H4 (cell line): ENCODE data around the gene PLEKHB2. TPM values are rescaled to one million over a fixed set of nuclear protein-coding genes. Genes with fewer than 3 reads are reported as not detected.
"Not testable (repeated sequence)": the region's sequence is repeated elsewhere in the genome, so short reads cannot be mapped to it uniquely, and the experiment has no call there.

Experiments used
- DNase-seq: peaks from one replicate; pipeline ENCODE4 v3.0.0-alpha.2; 2015; ENCODE audit warnings: low spot score
- total RNA-seq: library from RNA; depleted of rRNA; stranded (reverse); fragments of >200 nt; shearing (Covaris generic); gene quantifications from 2 replicates; pipeline ENCODE4 v1.2.3, GENCODE V29; 2014

Gene PLEKHB2
- total RNA-seq, 1 experiment from 2014 or later, result 122 TPM

DNA sequence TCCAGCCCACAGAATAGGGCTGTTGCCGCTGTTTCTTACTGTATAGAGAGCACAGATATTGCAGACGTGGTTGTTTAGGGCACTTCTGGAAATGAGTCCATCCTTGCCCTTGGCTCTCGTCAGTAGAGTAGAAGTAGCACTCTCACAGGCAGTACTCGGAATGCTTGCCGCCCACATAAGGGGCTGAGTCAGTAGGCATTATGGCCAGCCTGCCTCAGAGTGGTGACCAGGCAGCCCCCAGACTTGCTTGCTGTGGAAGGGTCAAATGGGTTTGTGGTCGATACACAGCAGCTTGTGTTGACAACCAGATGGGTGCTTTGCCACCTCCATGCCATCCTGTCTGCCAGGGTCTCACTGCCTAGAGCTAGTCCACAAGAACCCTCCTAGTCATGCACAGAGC lies 38.7 kb downstream of the PLEKHB2 start:
- DNase-seq, result no peak

DNA sequence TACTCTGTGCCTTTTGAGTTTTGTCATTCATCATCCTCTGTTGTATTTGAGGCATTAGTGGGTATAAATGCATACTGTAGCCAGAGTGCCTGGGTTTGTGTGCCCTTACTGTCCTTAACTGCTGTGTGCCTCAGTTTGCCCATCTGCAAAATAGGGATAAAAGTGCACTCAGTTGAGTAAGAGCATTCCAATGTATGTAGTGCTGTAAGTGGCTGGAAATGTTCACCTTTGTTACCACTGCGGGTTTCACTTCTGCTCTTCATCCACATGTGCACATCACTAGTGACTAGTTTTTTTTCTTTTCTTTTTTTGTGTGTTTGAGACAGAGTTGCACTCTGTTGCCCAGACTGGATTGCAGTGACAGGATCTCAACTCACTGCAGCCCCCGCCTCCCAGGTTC lies 39.9 kb downstream of the PLEKHB2 start:
- DNase-seq, result no peak

- no peak for DNase-seq
Observed at GRCh38 chr2:131146231-131146630, 41.1 kb downstream of the PLEKHB2 start.

- DNase-seq, result no peak
Observed at GRCh38 chr2:131146749-131147148, 41.6 kb downstream of the PLEKHB2 start.

GRCh38 chr2:131148426-131148825 lies 43.3 kb downstream of the PLEKHB2 start:
- no peak for DNase-seq

- DNase-seq, result not testable (repeated sequence)
Observed at GRCh38 chr2:131150109-131150508, 45.0 kb downstream of the PLEKHB2 start.

DNA sequence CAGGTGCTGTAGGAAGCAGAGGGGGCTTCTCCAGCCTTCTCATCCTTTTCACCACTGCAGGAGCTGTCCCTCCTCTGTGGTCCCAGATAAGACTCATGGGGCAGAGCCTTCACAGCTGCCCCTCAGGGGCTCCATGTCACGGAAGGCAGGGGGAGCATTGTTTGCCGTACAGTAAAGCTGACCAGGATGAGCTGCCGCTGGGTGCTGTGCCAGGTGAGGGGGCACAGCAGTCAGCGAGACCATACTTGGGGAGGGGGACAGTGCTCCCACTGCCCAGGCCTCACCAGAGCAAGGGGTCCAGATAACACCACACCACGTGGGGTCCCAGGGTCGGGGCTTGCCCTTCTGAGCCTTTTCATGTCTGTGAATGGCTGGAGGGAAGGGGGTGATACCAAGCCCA lies 46.3 kb downstream of the PLEKHB2 start:
- DNase-seq, result no peak

DNA sequence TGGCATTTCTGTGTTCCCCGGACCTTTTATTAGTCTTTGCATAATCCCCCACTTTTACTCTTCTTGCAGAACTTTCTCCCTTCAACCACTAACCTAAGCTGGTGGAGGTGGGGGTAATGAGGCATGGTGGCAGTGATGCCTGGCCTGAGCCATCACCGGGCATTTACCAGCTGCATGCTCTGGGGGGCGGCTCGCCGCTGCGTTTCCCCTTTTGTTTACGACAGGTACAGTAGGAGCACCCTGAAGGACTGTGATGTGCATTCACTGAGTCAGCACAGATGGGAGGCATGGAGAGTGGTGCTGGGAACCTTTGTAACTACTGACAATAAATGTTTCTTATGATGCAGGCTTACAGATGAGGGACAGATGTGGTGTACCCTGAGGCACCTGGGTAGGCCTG lies 46.9 kb downstream of the PLEKHB2 start:
- no peak for DNase-seq

GRCh38 chr2:131153529-131153928 lies 48.4 kb downstream of the PLEKHB2 start:
- DNase-seq, result no peak

DNA sequence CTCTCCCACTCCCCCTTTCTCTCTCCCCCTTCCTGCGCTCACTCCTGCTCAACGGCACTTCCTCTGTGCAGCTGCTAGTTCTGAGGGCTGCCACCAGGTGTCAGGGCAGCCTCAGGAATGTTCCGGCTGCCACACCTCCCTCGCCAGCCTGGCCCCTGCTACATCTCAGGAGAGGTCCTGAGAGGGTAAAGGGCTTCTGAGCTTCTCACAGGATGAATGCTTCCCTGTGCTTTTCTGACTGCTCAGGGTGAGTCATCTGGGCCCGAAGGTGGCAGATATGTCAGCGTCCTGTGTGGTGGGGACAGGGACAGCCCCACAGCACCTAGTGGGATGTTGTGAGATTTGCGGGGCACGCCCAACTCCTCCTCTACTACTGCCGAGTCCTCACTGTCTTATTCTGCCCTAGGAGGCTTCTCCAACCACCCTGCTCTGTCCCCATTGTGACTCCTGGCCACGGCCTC lies 49.0 kb downstream of the PLEKHB2 start:
- peak; percentile 69 for DNase-seq

DNA sequence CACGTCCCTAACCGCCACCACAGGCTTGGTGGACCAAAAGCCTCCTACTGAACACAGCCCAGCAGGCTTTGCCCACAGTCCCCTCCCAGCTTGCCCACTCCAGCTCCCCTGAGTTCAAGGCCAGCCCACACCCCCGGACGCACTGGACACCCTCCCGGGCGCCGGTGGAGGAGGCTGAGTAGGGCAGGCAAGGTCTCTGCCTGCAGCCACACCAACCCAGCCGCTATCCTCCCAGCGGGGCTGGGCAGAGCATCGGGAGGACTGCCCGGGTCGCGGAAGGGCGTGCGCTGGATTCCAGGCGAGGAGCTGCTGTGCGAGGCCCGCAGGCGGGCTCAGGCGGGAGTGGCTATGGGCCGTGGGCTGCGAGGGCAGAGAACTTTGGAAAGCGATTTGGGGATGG lies 49.5 kb downstream of the PLEKHB2 start:
- DNase-seq, result no peak

GRCh38 chr2:131155208-131155855 lies 50.2 kb downstream of the PLEKHB2 start:
- DNase-seq, result no peak

- no peak for DNase-seq
Observed at GRCh38 chr2:131156452-131157149, 51.5 kb downstream of the PLEKHB2 start.

DNA sequence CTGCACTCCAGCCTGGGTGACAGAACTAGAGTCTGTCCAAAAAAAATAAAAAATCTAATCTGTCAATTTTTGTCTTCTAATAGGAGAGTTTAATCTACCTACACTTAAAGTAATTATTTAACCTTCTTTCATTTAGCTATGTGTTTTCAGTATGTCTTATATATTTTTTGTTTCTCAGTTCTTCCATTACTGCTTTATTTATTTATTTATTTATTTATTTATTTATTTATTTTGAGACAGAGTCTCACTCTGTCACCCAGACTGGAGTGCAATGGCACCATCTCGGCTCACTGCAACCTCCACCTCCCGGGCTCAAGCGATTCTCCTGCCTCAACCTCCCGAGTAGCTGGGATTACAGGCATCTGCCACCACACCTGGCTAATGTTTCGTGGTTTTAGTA lies 60.4 kb downstream of the PLEKHB2 start:
- not testable (repeated sequence) for DNase-seq

DNA sequence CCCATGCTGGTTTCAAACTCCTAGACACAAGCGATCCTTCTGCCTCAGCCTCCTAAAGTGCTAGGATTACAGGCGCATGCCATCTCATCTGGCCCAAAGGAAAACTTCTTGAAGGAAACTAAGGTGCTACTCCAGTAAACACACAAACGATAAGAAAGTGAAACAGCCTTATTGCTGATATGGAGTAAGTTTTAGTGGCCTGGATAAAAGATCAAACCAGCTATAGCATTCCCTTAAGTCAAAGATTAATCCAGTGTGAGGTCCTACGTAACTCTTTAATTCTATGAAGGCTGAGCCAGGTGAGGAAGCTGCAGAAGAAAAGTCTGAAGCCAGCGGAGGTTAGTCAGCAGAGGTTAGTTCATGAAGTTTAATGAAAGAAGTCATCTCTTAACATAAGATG lies 63.4 kb downstream of the PLEKHB2 start:
- DNase-seq, result no peak

DNA sequence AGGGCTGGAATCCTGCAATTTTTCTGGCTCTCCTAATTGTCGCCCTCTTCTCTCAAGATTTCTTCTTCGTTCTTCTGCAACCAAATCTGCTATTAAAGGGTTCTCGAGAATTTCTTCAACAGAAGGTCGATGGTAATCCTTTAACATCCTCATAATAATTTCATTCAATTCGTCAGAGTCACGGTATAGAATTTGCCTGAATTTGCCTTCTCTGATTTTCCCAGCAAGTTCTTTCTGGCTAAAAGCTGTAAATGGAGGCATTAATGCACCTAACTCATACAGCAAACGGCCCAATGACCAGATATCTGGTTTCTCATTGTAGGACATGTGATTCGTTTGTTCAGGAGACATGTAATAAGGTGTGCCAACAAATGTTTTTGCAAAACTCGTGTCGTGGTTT lies 72.9 kb downstream of the PLEKHB2 start:
- DNase-seq, result not testable (repeated sequence)

DNA sequence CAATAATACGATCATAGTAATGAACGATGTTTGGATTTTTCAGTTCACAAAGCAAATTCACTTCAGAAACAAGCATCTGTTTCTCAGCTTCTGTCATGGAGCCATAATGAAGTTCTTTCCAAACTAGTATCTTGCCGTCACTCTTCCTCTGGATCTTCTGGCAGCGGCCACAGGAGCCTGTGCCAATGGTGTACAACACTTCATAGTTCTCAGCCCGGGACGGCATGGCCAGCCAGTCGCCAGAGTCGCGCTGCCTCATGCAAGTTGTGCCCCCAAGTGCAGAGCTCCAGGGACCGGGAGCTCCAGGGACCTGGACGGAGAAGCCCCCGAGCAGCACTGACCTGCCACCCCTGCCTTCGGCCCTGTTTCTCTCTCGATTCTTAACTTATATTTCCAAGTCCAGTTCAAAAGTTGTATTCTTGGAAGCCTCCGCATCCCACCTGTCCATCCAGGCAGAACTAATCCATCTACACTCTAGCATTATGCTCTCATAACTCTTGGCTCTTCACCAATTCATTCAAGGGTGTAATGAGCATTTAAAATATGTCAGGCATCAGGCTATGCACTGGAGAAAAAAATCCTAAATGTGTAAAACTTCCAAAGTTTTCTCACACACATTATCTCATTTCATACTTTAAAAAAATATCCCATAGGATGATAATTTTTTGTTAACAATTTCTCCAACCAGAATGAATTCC lies 73.7 kb downstream of the PLEKHB2 start:
- not testable (repeated sequence) for DNase-seq

DNA sequence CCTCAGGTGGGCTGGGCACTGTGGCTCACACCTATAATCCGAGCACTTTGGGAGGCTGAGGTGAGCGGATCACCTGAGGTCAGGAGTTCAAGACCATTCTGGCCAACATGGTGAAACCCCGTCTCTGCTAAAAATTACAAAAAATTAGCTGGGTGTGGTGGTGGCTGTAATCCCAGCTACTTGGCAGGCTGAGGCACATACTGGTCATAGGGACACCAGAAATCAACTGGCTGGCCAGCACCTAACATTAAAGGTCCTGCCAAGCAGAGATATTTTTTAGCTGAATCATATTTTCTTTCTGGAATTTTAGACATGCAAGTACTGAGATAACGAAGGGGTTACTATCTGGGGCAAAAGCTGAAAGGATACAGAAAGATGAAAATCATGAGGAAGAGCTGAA lies 76.3 kb downstream of the PLEKHB2 start:
- DNase-seq, result not testable (repeated sequence)

GRCh38 chr2:131193421-131193820 lies 88.3 kb downstream of the PLEKHB2 start:
- not testable (repeated sequence) for DNase-seq

GRCh38 chr2:131196186-131196585 lies 91.0 kb downstream of the PLEKHB2 start:
- not testable (repeated sequence) for DNase-seq
